GM21390 (cell line): ENCODE measurements around the gene PLA2G2D.
A peak's percentile ranks its signal among the peaks of the same experiment; 100 is the strongest.

Experiments
- ATAC-seq: cut with Tn5 transposase; IDR thresholded peaks from one replicate; pipeline ENCODE4 v1.9.1; 2021; ENCODE audit not compliant: unreplicated experiment

PLA2G2D gene

GRCh38 chr1:20089328-20090077 is 29.8 kb downstream of the PLA2G2D start:
- no peak for ATAC-seq

DNA sequence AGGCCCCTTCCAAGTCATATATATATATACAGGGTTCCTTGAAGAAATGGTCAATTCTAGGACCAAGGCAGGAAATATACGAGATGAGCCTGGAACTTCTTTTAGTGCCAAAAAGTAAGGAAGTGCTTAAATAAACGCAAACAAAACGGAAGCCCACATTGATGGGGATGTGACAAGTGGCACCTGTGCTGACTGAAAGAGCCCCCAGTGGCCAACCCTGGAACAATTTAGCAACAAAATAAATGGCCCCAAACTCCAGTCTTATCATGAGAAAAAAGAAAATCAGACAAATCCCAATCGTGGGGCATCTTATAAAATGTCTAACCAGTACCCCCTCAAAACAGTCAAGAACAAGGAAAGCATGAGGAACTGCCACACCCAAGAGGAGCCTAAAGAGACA is 31.7 kb downstream of the PLA2G2D start:
- ATAC-seq = no peak

GRCh38 chr1:20086800-20087199 is 32.5 kb downstream of the PLA2G2D start:
- ATAC-seq = no peak

GRCh38 chr1:20083178-20083944 is 36.0 kb downstream of the PLA2G2D start:
- ATAC-seq = no peak

DNA sequence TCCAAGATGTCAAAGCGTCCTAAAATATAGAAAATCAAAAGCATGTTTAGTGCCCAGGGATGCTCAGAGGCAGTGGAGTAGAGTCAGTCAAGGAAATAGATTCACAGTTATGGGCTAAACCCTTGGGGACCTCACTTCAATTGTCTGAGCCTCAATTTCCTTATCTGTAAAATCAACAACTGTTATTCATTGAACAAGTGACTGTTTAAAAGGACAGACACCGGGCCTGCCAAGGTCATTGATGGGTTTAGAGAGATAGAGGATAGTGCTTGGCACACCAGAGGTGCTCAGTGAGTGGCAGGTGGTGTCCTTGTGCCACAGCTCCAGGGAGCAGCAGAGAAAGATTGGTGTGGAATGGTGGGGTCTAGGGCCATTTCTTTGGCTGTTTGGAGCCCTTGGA is 36.6 kb downstream of the PLA2G2D start:
- no peak for ATAC-seq

DNA sequence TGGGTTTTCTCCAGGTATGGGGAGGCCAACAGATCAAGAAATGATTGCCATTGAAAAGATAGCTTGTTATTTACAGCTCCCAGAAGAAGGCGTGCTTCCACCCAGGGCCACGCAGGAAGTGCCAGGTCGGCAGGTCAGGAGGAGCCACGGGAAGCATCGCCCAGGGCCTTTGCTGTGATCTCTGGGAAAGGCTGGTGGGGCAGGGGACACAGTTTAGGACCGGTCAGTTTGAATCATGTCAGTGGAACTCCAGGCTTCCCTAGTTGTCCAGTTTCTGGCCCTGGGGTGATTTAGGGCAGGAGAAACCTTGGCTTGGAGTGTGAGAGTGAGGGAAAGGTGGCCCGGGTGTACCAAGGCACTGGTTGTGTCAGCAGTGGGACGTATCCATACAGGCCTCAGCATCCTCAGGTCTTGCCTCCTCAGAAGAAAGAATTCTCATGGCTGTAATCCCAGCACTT is 38.0 kb downstream of the PLA2G2D start:
- ATAC-seq = no peak

DNA sequence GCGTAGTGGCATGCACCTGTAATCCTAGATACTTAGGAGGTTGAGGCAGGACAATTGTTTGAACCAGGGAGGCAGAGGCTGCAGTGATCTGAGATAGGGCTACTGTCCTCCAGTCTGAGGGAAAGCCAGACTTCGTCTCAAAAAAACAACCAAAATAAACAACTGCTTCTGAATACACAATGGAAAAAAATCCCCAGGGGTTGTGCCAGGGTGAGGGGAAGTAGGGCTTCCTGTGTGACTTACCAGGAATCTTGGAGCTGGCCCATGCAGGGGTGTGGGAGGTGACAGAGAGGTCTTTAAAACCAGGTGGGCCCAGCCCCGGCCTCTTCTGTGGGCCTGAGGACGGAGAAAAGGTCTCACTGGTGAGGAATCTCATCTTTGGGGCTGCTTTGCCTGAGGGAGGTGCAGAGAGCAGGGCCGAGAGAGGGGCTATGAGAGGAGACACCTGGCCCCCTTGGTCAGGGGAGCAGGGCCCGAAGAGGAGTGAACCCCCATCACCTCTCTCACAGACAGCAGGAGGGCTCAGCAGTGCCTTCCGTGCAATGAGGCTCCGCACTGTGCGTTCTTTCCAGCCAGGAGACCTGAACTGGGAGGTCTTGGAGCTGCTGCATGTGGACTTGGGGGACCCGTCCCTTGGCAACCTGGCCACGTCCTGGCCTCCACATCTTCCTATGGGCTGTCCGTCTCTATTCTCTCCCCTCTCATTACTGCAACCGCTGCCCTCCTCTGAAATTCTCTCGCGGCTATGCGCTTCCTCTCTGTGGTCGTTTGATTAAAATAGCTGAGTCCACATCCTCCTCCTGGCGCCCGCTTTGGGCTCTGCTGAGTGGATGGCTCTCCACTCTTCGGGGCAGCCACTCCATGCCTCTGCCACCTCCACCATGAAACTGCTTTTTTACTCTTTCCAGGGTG is 38.6 kb downstream of the PLA2G2D start:
- peak; percentile 54 for ATAC-seq

GRCh38 chr1:20079661-20080305 is 39.6 kb downstream of the PLA2G2D start:
- no peak for ATAC-seq

DNA sequence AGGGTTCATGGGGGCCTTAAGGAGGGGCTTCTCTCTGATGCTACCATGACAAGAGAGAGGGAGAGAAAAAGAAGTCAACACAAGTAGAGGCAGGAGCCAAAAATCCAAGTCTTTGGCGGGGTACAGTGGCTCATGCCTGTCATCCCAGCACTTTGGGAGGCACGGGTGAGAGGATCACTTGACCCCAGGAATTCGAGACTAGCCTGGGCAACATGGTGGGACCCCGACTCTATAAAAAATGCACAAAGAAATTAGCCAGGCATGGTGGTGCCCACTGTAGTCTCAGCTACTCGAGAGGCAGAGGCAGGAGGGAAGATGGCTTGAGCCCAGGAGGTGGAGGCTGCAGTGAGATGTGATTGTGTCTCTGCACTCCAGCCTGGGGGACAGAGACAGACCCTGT is 40.6 kb downstream of the PLA2G2D start:
- no peak for ATAC-seq

GRCh38 chr1:20078171-20078651 is 41.1 kb downstream of the PLA2G2D start:
- ATAC-seq = no peak

DNA sequence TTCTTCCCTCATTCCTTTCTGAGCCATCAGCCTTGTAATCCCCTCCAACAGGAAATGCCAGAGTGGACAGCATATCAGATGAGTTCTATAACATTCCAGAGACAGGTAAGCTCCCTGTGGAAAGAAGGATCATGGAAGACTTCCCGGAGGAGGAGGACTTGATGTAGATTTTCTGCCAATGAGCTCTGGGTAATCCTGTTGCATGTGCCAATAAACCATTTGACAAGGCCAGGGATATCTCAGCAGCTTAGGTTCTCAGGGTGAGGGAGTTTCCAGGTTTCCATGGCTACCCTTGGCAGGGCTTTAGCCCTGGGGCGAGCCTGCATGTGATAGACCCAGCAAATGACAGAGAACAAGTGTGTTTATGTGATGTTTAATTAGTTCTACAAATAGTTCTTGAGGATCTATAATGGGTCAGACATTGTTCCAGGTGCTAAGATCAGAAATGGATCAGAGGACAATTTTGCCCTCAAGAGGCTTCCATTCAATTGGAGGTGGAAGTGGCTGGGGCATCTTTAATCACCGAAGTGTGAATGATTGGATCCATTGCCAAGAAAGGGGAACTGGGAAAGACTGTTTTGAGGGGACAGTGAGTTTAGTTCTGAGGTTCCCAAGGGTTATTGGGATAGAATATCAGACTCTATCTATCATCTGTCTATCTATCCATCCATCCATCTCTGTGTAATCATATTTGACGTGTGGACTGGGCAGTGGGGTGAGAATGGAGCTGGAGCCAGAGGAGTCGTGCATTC is 42.5 kb downstream of the PLA2G2D start:
- no peak for ATAC-seq

DNA sequence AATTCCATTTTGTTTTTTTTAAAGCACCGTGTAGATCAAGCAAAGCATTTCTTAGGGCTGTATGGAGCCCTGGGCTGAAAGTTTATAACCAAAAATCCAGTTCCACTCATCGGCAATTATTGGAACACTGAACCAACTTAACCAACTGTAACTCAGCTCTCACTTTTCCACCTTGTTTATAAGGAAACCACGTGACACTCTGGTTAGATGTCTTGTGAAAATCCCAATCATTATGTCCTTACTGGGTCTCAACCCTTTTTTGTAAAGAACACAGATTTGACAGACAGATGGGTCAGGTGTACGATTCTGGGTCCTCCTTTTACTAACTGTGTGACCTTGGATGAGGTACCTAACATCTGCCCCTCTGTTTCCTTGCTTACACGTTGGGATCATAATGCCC is 43.1 kb downstream of the PLA2G2D start:
- no peak for ATAC-seq

DNA sequence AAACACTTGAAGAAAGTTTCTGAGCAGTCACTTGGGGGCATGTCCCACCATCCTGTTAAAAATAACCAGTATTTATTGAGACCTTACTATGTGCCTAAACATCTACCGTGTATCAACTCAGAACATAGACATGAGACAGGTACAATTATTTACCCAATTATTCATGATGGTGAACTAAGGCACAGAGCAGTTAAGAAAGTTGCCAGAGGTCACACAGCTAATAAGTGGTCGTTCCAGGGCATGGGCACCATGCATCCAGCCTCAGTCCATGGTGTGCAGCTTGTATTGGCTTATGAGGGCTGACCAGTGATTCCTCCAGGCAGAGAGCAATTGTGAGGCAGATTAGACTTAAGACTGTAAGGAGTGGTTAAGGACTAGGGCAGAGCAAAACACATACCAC is 44.0 kb downstream of the PLA2G2D start:
- no peak for ATAC-seq

- no peak for ATAC-seq
Observed at GRCh38 chr1:20074725-20075171, 44.6 kb downstream of the PLA2G2D start.

- no peak for ATAC-seq
Observed at GRCh38 chr1:20074055-20074724, 45.1 kb downstream of the PLA2G2D start.

DNA sequence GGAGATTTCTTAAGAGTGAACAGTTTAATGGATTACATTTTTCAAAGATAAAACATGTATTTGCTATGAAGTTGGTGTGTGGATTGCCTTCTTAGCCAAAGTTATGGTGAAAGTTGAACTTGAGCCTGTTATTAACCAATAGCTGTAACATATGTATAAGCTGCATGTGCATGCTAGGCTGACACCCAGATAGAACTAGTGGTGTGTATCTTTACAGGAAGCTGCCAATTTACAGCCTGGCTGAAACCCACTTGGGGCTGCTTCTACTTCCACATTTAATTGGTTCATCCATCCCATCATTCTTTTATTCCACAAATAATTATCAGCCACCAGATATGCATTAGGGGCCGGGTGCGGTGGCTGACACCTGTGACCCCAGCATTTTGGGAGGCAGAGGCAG is 46.1 kb downstream of the PLA2G2D start:
- ATAC-seq = no peak

- no peak for ATAC-seq
Observed at GRCh38 chr1:20072771-20073170, 46.6 kb downstream of the PLA2G2D start.

DNA sequence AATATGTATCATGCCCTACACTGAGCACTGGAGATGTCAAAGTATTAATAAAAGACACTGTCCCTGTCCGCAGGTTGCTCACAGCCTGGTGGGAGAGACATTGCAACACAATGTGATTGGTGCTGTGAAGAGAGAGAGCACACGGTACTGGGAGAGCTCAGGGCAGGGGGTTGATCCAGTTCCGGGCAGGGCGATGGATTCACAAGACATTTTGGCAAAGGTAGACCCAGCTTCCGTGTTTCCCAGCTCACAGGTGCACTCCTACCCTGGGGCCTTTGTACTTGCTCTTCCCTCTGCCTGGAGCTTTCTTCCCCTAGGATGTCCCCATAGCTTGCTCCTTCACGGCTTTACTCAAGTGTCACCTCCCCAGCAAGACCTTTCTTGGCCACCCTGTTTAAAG is 47.9 kb downstream of the PLA2G2D start:
- no peak for ATAC-seq

DNA sequence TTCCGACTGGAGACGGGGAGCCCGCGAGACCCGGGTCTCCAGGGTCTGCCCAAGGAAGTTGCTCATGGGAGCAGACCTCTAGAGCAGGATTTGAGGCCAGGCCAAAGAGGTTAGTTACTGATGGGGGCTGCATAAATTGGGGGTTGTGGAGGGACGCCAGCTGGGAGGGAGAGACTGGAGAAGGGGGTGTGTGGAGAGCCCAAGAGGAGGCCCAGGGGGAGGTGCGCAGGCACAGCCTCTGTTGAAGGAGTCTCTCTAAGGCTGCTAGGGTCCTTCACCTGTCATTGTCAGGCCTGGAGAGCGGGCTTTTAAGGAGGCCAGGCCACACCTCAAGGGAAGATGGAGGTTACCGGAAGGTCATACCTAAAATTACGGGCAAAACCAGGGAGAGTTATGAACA is 49.0 kb downstream of the PLA2G2D start:
- no peak for ATAC-seq
